Activated CD4-positive, alpha-beta T cell treated with anti-CD3 and anti-CD28 coated beads, Interleukin-2, amount 50 U/mL, for 4 hours (primary cell): ENCODE results near the gene LRRC18.

ENCODE experiments used
- DNase-seq, 2 experiments: peaks; one replicate each; pipeline ENCODE4 v3.0.0-alpha.2; 2020

Gene LRRC18

DNA sequence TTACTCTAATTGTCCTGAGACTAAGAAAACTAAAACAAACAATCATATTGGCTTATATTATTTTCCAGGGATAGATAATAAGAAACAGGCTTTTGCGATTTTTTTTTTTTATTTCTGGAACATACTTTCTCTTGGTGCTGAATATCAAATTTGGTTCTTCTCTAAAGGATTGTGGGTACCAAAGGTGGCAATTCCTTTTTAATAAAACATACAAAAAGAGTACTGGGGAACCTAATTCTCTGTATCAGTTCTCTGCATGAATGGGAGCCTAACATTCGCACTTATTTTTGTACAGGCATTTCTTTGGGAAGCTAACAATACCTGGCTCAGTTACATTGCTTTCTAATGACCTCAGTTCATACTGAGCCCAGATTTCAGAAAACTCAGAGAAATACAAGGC is 32.8 kb downstream of the LRRC18 start:
- no peak for DNase-seq

- DNase-seq: no peak
These were observed 34.3 kb downstream of the LRRC18 start for GRCh38 chr10:48905311-48905710.

DNA sequence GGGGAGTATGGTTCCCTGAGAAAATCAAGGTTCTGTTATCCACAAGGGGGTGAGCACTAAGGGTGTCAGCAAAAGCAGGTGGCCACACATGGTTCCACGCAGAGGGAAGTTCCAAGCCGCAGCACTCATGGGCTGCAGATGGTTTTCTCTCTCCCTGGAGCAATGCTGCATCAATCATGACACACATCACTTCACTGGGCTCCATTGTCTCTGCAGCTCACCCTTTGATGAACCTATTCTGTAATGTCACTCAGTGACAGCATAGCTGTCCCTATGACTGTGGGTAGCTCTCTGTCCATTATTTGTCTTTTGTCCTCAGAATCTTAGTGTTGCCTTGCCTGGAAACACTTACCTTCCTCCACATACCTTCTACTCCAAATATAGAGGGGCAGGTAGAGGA is 34.8 kb downstream of the LRRC18 start:
- DNase-seq: no peak

GRCh38 chr10:48903151-48903550 is 36.5 kb downstream of the LRRC18 start:
- DNase-seq: no peak

GRCh38 chr10:48902096-48902495 is 37.5 kb downstream of the LRRC18 start:
- DNase-seq: no peak

DNA sequence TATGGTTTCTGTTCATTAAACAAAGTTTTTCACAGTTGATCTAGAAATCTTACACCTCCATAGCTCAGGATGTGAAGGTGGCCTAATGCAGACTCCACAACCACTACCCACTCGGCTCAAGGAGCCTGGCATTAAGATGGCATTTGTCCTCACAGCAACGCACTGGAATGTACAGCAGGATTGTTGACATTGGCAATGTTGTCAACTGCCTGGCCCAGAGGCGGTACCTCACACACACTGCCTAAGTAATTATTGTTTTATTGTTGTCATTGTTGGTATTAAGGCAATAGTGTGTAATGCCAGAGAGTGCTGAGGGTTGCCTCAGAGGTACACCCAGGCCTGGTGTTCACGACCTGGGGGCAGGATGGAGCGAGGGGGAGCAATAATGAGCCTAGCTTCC is 38.3 kb downstream of the LRRC18 start:
- no peak for DNase-seq

- DNase-seq: no peak
These were observed 39.3 kb downstream of the LRRC18 start for GRCh38 chr10:48900371-48900801.

GRCh38 chr10:48899781-48900180 is 39.9 kb downstream of the LRRC18 start:
- DNase-seq: no peak

GRCh38 chr10:48898426-48898825 is 41.2 kb downstream of the LRRC18 start:
- no peak for DNase-seq

GRCh38 chr10:48897441-48897790 is 42.2 kb downstream of the LRRC18 start:
- no peak for DNase-seq

DNA sequence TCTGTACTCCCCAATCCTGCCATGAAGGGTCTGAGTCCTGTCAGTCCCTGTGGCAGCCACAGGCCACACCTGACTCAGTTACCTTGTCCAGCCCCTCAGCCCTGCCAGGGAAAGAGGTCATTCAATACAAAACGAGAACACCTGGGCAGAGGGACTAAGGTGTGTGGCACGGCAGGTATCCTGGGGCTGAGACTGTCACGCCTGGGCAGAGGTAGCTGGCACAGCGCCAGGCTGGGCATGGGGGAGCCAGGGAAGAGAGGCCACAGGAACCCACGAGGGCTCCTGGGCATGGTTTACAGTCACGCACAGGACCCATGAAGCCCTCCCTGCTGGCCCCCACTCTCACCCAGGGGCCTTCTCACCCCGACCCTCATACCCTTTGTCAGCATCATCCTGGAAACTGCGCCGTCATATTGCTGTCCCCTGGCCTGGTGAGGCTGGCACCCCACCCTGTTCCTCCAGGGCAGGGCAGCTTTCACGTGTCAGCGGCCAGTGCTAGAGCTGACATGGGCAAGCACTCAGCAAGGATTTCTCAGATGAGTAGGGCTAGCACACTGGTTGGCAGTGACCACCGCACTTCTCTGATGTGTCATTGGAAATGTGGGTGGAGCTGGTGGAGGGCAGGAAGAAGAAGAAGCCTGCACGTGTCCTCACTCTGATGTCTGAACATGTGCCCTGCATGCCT is 42.7 kb downstream of the LRRC18 start:
- DNase-seq: no peak

DNA sequence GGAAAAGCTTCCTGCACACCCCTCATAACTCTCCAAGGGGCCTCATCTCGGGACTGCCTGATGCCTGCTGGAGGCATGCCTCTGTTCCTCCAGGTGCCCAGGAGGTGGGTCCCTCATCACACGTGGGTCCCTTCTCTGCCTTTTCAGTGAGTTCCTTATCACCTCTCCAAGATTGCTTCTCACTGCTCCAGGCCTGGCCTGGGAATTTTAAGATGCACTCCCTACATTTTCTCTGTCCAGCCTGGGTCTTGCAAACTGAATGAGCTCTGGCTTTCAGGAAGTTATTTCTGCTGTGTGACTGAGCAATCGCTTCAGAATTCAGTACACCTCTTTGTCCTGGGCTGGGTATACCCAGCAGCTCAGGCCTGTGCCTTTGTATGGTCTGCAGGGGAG is 43.8 kb downstream of the LRRC18 start:
- no peak for DNase-seq

DNA sequence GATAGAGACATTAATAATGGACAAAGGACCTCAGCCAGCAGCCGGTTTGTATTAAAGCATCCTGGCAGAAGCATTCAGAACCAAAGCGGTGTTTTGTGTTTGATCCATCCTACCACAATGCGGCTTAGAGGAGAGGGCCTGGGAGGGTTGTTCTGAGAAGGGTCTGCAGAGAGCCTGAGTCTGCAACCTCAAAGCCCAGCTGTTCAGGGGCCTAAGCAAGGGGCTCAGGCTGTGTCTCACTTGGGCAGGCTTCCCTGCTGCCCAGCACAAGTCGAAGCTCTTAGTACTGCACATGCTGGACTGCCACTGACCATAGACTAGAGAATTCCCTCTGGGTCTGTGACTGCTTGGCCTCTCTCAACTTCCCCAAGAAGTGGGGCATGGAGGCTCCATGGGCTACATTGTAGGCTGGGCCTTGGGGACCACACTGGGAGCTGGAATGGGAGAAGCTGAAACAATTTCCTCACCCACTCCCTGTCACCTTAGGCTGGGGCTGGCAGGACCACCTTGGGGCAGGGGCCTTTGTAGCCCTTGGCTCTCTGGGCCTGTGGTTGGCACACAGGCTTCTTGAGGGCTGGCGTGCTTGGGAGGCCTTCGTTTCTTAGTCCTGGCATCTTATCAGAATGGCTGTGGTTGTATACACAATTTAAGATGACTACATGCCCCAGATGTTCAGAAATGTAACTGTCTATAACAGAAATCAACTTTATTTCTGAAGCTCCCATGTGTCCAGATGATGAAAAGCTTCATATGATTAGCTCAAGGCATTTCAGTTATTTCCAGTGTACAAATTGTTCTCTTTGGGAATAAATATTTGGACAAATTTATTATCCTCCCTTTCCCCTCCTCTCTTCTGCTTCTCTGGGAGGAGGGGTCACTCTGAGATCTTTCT is 44.5 kb downstream of the LRRC18 start:
- DNase-seq: no peak

DNA sequence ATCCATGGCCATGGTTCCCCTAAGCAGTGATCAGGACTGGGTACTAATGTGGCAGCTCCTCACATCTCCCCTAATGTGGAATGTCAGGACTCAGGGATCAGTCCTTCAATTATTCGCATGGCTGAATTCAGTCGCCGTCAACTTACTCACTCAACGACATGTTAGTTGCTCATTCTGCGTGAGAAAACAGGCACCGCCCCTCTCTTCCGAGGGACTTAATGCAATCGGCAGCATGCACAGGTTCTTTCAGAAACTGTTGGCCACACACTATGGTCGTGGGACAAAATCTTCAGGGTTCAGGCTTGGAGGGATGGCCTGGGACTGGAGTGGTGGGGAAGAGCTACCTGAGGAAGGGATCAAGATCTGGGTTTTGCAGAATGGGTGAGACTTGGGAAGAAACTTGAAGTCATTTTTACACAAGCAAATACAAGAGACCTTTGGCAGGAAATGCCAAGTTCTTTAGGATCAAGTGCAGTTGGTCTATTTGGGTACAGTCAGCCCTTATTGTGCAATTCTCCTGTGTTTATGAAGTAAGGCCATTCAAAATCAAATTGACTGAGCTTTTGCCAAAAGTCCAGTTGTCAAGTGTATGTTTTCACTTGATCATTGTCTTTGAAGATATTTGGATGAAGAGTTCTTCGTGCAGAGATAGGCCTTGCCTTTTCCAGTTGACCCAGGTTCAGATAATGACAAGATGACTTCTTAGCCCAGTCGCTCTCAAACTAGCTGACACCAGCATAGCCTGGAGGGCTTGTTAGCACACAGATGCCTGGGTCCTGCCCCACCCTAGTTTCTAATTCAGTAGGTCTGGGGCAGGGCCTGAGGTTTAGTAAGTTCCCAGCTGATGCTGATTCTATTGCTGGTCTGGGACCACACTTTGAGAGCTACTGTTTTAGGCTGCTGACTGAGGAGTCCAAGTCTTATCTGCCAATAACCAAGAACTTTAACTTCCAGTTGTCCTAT is 48.5 kb downstream of the LRRC18 start:
- DNase-seq: no peak

GRCh38 chr10:48887982-48888381 is 51.7 kb downstream of the LRRC18 start:
- DNase-seq: no peak

DNA sequence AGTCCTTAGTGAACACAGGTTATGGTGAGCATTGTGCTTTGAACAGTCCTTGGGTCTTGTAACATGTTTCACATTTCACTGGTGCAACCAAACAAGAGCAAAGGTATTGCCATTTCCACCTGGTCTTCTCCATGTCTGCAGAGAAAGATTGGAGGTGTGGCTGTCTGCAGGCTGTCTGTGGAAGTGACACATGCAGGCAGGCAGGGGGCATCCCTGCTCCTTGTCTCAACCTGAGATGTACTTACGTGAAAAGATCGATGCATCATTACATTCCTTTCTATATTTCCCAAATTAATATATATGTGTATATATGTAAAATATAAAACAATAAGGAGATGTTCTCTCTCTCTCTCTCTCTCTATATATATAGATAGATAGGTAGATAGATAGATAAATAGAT is 54.3 kb downstream of the LRRC18 start:
- no peak for DNase-seq

GRCh38 chr10:48884179-48885045 is 55.2 kb downstream of the LRRC18 start:
- no peak for DNase-seq

- DNase-seq: no peak
These were observed 55.9 kb downstream of the LRRC18 start for GRCh38 chr10:48883701-48884100.

DNA sequence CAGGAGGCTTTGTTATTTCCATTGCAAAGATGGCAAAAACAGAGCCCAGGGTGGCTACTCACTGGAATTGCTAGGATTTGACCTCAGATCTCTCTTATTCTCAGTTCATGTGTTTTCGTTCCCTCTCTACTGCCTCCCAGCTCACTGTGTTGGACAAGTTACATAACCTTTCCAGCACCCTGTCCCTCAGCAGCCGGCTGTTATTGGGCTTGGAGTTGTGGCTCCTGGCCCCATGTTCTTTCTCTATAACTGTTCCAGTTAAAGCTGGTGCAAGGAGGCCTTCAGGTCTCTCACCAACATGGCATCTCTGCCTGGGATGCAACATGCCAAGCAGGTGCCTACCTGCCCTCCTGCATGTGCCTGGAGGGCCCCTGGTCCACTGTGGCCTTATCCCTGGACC is 56.8 kb downstream of the LRRC18 start:
- DNase-seq: no peak

DNA sequence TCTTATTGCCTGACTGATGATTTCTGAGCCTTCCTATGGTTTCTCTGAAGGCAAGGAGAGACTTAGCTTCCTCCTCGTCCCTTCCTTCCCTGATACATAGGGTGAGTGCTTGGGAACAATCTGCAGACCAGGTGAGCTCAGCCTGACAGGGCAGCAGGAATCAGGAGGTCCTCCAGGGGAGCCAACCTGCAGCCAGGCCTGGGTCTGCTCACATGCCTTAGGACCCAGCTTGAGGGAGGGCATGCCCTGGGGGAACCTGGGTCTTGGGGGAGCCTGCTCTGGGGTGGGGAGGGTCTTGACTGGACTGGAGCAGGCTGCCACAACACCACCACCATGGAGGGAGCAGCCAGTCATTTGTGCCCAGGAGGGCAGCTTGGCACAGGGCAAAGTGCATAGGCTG is 57.7 kb downstream of the LRRC18 start:
- no peak for DNase-seq

DNA sequence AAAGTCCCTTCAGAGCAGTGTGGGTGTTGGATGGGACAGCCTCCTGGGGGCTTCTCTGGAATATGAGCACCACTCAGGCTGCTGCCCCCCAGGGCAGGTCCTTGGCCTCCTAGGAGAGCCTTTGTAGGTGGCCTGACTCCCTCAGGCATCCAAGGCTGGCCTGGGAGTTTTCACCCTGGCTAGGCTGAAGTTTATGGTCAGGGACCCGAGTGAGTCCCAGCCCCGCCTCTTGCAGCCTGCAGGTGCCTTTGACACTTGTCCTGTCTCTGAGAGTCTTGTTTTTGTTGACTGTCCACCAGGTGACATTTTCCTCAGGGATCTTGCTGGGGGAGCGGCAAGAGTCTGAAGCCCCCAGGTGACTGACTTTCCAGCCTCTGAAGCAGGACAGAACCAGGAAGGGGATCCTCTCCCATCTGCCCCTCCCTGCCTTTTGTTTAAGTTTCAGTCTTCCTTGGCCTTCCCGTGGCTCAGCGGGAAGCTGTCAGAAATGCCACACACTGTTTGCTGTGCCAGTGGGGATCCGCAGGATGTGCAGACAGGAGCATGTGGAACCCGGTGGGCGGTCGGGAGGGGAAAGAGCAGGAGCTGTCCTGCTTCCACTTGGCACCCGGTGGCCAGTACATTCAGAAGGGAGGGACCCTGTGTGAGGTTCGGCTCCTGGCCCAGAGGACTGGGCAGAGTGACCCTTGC is 59.5 kb downstream of the LRRC18 start:
- DNase-seq: no peak

GRCh38 chr10:48879451-48879850 is 60.2 kb downstream of the LRRC18 start:
- DNase-seq: no peak
